Gastroesophageal sphincter (tissue), 3 donors: Measurements from ENCODE around the gene FAM135A.

Experiments
- CTCF ChIP-seq, 4 experiments: fragments of 200-600 bp in 2 of 4; fragments of 450-650 bp in 2 of 4; sonication (generic) in 1 of 4; IDR thresholded peaks; one replicate each; pipeline ENCODE4 v1.5.1; 2017 to 2019; ENCODE audit warnings: antibody characterized with exemption in 4 of 4, mild to moderate bottlenecking in 2 of 4, moderate library complexity in 2 of 4
- POLR2A ChIP-seq, 2 donors: fragments of 450-650 bp; IDR thresholded peaks; one replicate each; pipeline ENCODE4 v1.6.1; 2017; ENCODE audit warnings: antibody characterized with exemption in 2 of 2, mild to moderate bottlenecking in 2 of 2, moderate library complexity in 1 of 2
- POLR2AphosphoS5 ChIP-seq: sonication (generic); formaldehyde crosslinking; IDR thresholded peaks from one replicate; pipeline ENCODE4 v1.6.1; 2017; ENCODE audit warnings: antibody characterized with exemption

- TF ChIP-seq CTCF (IDR thresholded peaks at IDR 0.05) (no peak), POLR2A (IDR thresholded peaks at IDR 0.05) (no peak), POLR2AphosphoS5 (no peak)
Observed at GRCh38 chr6:70424291-70424690, 11.0 kb downstream of the FAM135A start.
